Measurements from ENCODE around the gene SIPA1L3. TPM values are rescaled to one million over a fixed set of nuclear protein-coding genes. Genes with fewer than 3 reads are reported as not detected.

The SIPA1L3 gene
- total RNA-seq, 3 donors from 2014 or later: 13.8 to 15.9 (median 15.7) TPM

- H3K4me1 Mint-ChIP-seq (ENCODE audit: low read depth): no peaks in the 10 kb centered on the region
- DNase-seq: no peak
- no peak overlapping the region for H3K4me3 Mint-ChIP-seq
- ATAC-seq: no peak
- H3K27me3 Mint-ChIP-seq (ENCODE audit: low read depth): no peaks in the 10 kb centered on the region
- H3K9me3 Mint-ChIP-seq: no peaks in the 10 kb centered on the region
- H3K36me3 Mint-ChIP-seq (ENCODE audit: insufficient read depth): peaks cover 9% of the 10 kb centered on the region
These were observed 265.0 kb downstream of the SIPA1L3 start for GRCh38 chr19:38172001-38172400.

- ATAC-seq (no peak), DNase-seq (no peak)
- H3K4me1 Mint-ChIP-seq (ENCODE audit: low read depth): no peaks in the 10 kb centered on the region
- H3K4me3 Mint-ChIP-seq: no peak overlapping the region
- no peaks in the 10 kb centered on the region for H3K27me3 Mint-ChIP-seq (ENCODE audit: low read depth)
- no peaks in the 10 kb centered on the region for H3K9me3 Mint-ChIP-seq
- peaks cover 12% of the 10 kb centered on the region for H3K36me3 Mint-ChIP-seq (ENCODE audit: insufficient read depth)
These were observed 266.5 kb downstream of the SIPA1L3 start for GRCh38 chr19:38173291-38174041.

- H3K9me3 Mint-ChIP-seq: peaks cover 9% of the 10 kb centered on the region
- no peaks in the 10 kb centered on the region for H3K4me1 Mint-ChIP-seq (ENCODE audit: low read depth)
- H3K27me3 Mint-ChIP-seq (ENCODE audit: low read depth): no peaks in the 10 kb centered on the region
- peaks cover 21% of the 10 kb centered on the region for H3K36me3 Mint-ChIP-seq (ENCODE audit: insufficient read depth)
- H3K4me3 Mint-ChIP-seq: no peak overlapping the region
- no peak for DNase-seq
- no peak for ATAC-seq
These were observed 268.4 kb downstream of the SIPA1L3 start for GRCh38 chr19:38175422-38175821.

- Mint-ChIP-seq H3K27me3 (ENCODE audit: low read depth) (no peaks in the 10 kb centered on the region), H3K4me1 (ENCODE audit: low read depth) (no peaks in the 10 kb centered on the region), H3K4me3 (no peak overlapping the region), H3K9me3 (peaks cover 13% of the 10 kb centered on the region), H3K36me3 (ENCODE audit: insufficient read depth) (peaks cover 29% of the 10 kb centered on the region)
- ATAC-seq (no peak), DNase-seq (no peak)
These were observed 273.1 kb downstream of the SIPA1L3 start for GRCh38 chr19:38180071-38180470.

- peaks cover 13% of the 10 kb centered on the region for H3K9me3 Mint-ChIP-seq
- H3K4me3 Mint-ChIP-seq: no peak overlapping the region
- no peaks in the 10 kb centered on the region for H3K4me1 Mint-ChIP-seq (ENCODE audit: low read depth)
- DNase-seq: no peak
- ATAC-seq: no peak
- peaks cover 32% of the 10 kb centered on the region for H3K36me3 Mint-ChIP-seq (ENCODE audit: insufficient read depth)
- H3K27me3 Mint-ChIP-seq (ENCODE audit: low read depth): no peaks in the 10 kb centered on the region
These were observed 275.7 kb downstream of the SIPA1L3 start for GRCh38 chr19:38182536-38183210.

- H3K4me1 Mint-ChIP-seq (ENCODE audit: low read depth): no peaks in the 10 kb centered on the region
- H3K9me3 Mint-ChIP-seq: peaks cover 13% of the 10 kb centered on the region
- DNase-seq: no peak
- ATAC-seq: no peak
- no peak overlapping the region for H3K4me3 Mint-ChIP-seq
- peaks cover 31% of the 10 kb centered on the region for H3K36me3 Mint-ChIP-seq (ENCODE audit: insufficient read depth)
- no peaks in the 10 kb centered on the region for H3K27me3 Mint-ChIP-seq (ENCODE audit: low read depth)
These were observed 276.4 kb downstream of the SIPA1L3 start for GRCh38 chr19:38183251-38183897.

- Mint-ChIP-seq H3K9me3 (peaks cover 4% of the 10 kb centered on the region), H3K4me1 (ENCODE audit: low read depth) (peaks cover under 1% of the 10 kb centered on the region), H3K4me3 (no peak overlapping the region), H3K27me3 (ENCODE audit: low read depth) (no peaks in the 10 kb centered on the region), H3K36me3 (ENCODE audit: insufficient read depth) (peaks cover 30% of the 10 kb centered on the region)
- ATAC-seq: no peak
- no peak for DNase-seq
These were observed 277.8 kb downstream of the SIPA1L3 start for GRCh38 chr19:38184815-38185214.

- peaks cover 2% of the 10 kb centered on the region for H3K4me1 Mint-ChIP-seq (ENCODE audit: low read depth)
- no peaks in the 10 kb centered on the region for H3K27me3 Mint-ChIP-seq (ENCODE audit: low read depth)
- DNase-seq (no peak), ATAC-seq (no peak)
- H3K36me3 Mint-ChIP-seq (ENCODE audit: insufficient read depth): peaks cover 29% of the 10 kb centered on the region
- H3K4me3 Mint-ChIP-seq: no peak overlapping the region
- H3K9me3 Mint-ChIP-seq: peaks cover 4% of the 10 kb centered on the region
These were observed 278.6 kb downstream of the SIPA1L3 start for GRCh38 chr19:38185562-38185961.

- Mint-ChIP-seq H3K36me3 (ENCODE audit: insufficient read depth) (peaks cover 21% of the 10 kb centered on the region), H3K27me3 (ENCODE audit: low read depth) (no peaks in the 10 kb centered on the region), H3K4me3 (no peak overlapping the region), H3K4me1 (ENCODE audit: low read depth) (peaks cover 2% of the 10 kb centered on the region), H3K9me3 (no peaks in the 10 kb centered on the region)
- DNase-seq (no peak), ATAC-seq (peak; percentile 54 to 76)
These were observed 283.1 kb downstream of the SIPA1L3 start for GRCh38 chr19:38190061-38190460.

- H3K36me3 Mint-ChIP-seq (ENCODE audit: insufficient read depth): peaks cover 22% of the 10 kb centered on the region
- H3K4me1 Mint-ChIP-seq (ENCODE audit: low read depth): peaks cover 2% of the 10 kb centered on the region
- ATAC-seq (no peak), DNase-seq (no peak)
- H3K4me3 Mint-ChIP-seq: no peak overlapping the region
- no peaks in the 10 kb centered on the region for H3K27me3 Mint-ChIP-seq (ENCODE audit: low read depth)
- H3K9me3 Mint-ChIP-seq: no peaks in the 10 kb centered on the region
These were observed 283.8 kb downstream of the SIPA1L3 start for GRCh38 chr19:38190793-38191192.

- H3K4me3 Mint-ChIP-seq: no peak overlapping the region
- no peak for ATAC-seq
- H3K9me3 Mint-ChIP-seq: no peaks in the 10 kb centered on the region
- no peaks in the 10 kb centered on the region for H3K27me3 Mint-ChIP-seq (ENCODE audit: low read depth)
- peaks cover 22% of the 10 kb centered on the region for H3K36me3 Mint-ChIP-seq (ENCODE audit: insufficient read depth)
- H3K4me1 Mint-ChIP-seq (ENCODE audit: low read depth): peaks cover 2% of the 10 kb centered on the region
- DNase-seq: no peak
These were observed 284.7 kb downstream of the SIPA1L3 start for GRCh38 chr19:38191747-38192146.

GRCh38 chr19:38193445-38193844 lies 286.4 kb downstream of the SIPA1L3 start:
- Mint-ChIP-seq H3K36me3 (ENCODE audit: insufficient read depth) (peaks cover 22% of the 10 kb centered on the region), H3K4me1 (ENCODE audit: low read depth) (peaks cover 2% of the 10 kb centered on the region), H3K27me3 (ENCODE audit: low read depth) (no peaks in the 10 kb centered on the region), H3K4me3 (no peak overlapping the region), H3K9me3 (no peaks in the 10 kb centered on the region)
- DNase-seq (no peak), ATAC-seq (no peak)

GRCh38 chr19:38194061-38194701 lies 287.2 kb downstream of the SIPA1L3 start:
- H3K36me3 Mint-ChIP-seq (ENCODE audit: insufficient read depth): peaks cover 20% of the 10 kb centered on the region
- ATAC-seq: no peak

GRCh38 chr19:38195237-38195636 lies 288.2 kb downstream of the SIPA1L3 start:
- Mint-ChIP-seq H3K36me3 (ENCODE audit: insufficient read depth) (peaks cover 17% of the 10 kb centered on the region), H3K9me3 (no peaks in the 10 kb centered on the region), H3K4me3 (no peak overlapping the region), H3K4me1 (ENCODE audit: low read depth) (no peaks in the 10 kb centered on the region), H3K27me3 (ENCODE audit: low read depth) (no peaks in the 10 kb centered on the region)
- no peak for ATAC-seq
- no peak for DNase-seq

More at GRCh38 chr19:38194061-38194701, 287.2 kb downstream of the SIPA1L3 start:
- Mint-ChIP-seq H3K4me1 (ENCODE audit: low read depth) (peaks cover 2% of the 10 kb centered on the region), H3K9me3 (no peaks in the 10 kb centered on the region), H3K4me3 (no peak overlapping the region), H3K27me3 (ENCODE audit: low read depth) (no peaks in the 10 kb centered on the region)
- DNase-seq: no peak
